Renal cortical epithelial cell (primary cell): ENCODE measurements around the gene EGFR. TPM values are rescaled to one million over a fixed set of nuclear protein-coding genes. Genes with fewer than 3 reads are reported as not detected.
A peak's percentile ranks its signal among the peaks of the same experiment; 100 is the strongest.

Experiments
- DNase-seq: peaks from one replicate; pipeline ENCODE4 v3.0.0-alpha.2; 2011; ENCODE audit warnings: low read depth
- total RNA-seq: library from RNA; depleted of rRNA; stranded (reverse); fragments of >200 nt; gene quantifications from 2 replicates; pipeline ENCODE4 v1.2.3, GENCODE V29; 2014

EGFR gene
- 50.2 and 97.1 TPM in 2 replicates for total RNA-seq

GRCh38 chr7:55018361-55019190 is at the start of gene EGFR:
EGFR (plus strand) TSS chr7:55019017; CDS start chr7:55019278, 261 bp downstream.
- peak; percentile 28 for DNase-seq

DNA sequence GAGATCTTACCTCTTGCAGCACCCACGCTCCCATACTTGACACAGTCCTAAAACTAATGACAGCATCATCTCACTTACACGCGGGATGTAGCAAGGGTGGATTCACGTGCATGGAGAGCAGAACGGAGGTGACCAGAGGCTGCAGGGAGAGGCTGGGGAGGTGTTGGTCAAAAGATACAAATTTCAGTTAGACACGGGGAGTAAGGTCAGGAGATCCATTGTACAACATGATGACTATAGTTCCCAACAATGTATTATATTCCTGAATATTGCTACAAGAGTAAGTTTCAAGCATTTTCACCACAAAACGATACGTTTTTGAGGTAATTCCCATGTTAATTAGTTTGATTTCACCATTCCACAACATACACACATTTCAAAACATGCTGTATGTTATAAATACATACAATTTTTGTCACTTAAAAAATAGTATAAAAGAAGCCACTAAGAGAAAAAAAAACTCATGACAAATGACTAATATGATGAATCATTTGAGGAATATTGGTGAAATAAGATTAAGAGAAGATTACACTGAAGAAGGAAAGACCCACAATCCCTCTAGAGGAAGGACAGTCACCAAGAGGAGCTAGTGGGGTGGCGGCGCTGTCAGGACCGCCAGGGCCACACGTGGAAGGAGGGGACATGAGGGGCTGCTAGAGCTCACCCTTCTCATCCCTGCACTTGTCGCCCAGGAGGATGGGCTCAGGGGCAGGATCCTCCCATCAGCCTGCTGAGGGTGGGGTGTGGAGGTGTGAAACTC is 49.4 kb upstream of the EGFR start:
- DNase-seq: no peak

GRCh38 chr7:54972733-54973294 is 46.0 kb upstream of the EGFR start:
- no peak for DNase-seq

DNA sequence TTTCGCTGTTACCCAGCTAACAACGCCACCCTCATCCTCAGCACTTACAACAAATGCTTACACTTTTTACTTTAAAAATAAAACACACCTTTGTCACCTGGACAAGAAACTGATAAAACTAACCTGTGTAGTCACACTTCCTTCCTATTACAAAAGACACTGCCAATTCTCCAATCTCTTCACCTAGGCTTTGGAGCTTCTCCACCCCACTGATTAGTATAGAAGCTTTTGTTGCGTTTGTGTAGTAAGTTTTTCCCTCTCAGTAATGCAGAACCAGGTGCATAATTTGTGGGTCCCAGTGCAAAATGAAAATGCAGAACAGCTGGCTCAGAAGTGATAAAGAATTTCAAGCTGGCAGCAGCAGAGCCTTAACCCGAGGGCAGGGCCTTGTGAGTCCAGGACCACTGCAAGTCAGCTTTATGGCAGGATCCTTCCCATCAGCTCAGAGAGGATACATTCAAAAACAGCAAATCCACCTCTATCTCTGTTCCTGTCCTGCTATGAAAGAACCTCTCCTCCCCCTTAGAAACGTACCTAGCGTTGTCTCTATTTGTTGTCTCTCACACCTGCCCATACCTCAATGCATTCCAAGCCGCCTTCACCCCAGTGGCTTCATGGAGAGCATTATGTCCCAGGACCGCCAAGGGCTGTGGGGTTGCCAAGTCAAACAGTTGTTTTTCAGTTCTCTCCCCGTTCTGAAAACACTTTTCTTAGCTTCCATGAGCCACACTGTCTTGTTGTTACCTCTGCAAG is 40.3 kb upstream of the EGFR start:
- DNase-seq: no peak

- no peak for DNase-seq
Observed at GRCh38 chr7:54980521-54980920, 38.3 kb upstream of the EGFR start.

DNA sequence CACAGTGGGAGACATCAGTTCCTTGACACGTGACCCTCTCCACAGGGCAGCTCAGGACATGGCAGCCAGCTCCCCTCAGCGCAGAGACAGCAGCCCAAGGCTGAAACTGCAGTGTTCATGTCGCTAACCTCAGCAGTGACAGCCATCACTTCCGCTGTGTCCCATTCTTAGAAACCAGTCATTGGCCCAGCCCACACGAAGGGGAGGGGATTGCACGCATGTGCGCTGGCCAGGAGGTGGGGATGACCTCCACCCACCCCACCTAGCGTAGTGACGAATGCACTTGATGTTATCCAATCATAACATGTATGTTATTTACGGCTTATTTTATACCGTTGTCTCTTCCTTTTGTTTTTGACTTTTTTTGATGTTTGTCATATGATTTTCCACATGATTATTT is 36.9 kb upstream of the EGFR start:
- no peak for DNase-seq

- peak; percentile 54 for DNase-seq
Observed at GRCh38 chr7:54985426-54986330, 33.1 kb upstream of the EGFR start.

- DNase-seq: no peak
Observed at GRCh38 chr7:54986716-54987115, 32.1 kb upstream of the EGFR start.

- DNase-seq: no peak
Observed at GRCh38 chr7:54987772-54988171, 31.0 kb upstream of the EGFR start.

- DNase-seq: no peak
Observed at GRCh38 chr7:54988516-54988915, 30.3 kb upstream of the EGFR start.

GRCh38 chr7:54989453-54990225 is 29.2 kb upstream of the EGFR start:
- DNase-seq: no peak

- DNase-seq: no peak
Observed at GRCh38 chr7:54991341-54991740, 27.5 kb upstream of the EGFR start.

DNA sequence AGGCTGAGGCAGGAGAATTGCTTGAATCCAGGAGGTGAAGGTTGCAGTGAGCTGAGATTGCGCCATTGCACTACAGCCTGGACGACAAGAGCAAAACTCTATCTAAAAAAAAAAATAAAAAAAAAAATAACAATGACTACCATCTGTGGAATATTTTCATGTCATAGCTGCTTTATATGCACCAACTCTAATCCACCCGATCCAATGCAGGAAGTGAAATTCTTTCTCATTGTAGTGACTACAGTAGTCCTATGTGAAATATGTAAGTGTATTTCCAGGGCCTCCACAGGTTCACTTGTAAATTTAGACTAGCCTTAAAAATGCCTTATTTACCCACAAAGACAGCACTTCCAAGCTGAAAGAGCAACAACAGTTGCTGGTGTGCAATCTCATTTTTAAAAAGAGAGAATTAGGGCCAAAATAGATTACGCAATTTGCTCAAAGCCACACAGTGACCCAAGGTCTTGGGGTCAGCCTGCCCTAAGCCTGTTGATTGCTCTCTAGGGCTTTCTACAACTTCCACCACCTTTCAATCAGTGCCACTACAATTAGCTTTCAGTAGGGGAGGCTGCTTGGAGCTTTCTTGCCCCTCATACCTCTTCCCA is 25.8 kb upstream of the EGFR start:
- DNase-seq: peak; percentile 22

DNA sequence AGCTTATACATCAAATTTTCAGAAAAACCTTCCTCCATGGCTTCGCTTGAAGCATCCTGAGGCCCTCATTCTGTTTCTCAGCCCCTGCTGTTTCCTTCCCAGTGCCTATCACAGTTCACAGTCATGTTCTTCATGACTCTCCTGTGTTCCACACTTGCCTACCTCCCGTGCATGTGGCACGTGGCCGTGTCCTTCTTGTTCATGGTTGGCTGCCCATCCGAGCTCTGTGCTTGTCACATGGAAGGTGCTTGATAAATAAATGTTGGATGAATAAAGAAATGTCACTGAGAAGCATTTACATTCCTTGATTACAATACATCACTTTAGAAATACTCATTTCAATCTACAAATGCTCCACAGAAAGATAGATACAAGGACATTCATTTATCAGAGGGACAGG is 23.7 kb upstream of the EGFR start:
- DNase-seq: no peak

GRCh38 chr7:54995610-54996363 is 23.0 kb upstream of the EGFR start:
- peak; percentile 96 for DNase-seq

DNA sequence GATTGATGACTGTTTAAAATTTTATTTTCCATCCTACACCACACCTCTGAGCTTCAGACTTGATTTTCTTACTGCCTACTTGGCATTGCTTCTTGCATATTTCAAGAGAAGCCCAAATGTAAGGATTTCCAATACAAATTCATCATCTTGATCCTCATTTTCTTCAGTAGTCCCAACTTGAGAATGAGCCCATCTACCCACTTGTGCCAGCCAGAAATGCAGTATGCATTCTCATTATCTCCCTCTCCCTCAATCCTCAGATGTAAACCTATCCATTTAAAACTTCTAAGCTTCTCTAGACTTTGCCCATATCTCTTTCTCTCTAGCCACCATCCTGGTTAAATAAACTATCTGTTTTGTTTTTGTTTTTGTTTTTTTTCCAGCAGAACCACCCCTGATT is 22.4 kb upstream of the EGFR start:
- DNase-seq: no peak

DNA sequence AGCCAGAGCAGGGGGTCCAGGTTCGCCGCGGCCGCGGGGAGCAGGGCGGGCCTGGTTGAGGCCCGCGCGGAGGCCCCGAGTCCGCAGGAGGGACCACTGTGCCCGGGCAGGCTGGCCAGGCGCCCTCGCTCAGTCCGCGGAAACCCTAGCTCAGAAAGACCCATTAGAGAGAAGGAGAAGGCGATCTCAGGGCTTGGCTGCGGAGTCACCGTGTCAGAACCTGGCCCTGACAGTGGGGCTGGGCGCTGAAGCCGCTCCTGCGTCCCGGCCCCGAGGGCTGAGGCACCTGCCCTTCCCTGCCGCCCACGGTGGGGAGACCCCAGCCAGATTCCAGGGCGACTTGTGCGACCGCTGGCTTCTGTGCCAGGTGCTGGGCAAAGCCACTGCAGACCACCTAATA is 14.2 kb upstream of the EGFR start:
- no peak for DNase-seq

GRCh38 chr7:55005241-55005851 is 13.5 kb upstream of the EGFR start:
- no peak for DNase-seq

DNA sequence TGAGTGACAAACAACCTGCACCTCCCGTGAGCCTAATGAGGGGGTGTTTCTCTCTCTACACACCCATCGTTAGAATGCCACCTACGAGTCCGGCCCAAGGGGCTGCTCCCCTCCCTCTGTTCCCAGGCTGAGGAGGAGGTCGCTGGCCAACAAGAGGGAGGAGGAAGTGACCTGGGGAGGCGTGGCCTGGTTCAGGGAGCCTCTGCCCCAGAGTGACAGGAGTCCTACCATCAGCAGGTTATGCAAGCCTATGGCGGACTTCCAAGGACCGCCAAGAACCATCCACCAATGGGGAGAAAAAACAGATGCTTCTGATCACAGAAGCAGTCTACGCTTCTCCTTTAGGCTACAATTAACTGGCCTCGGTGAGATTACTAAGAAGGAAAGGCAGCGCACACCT is 12.3 kb upstream of the EGFR start:
- no peak for DNase-seq
